Caco-2 (cell line): Measurements from ENCODE around the gene ASTE1. TPM values are rescaled to one million over a fixed set of nuclear protein-coding genes. Genes with fewer than 3 reads are reported as not detected.

Source experiments
- BruUV-seq: library from RNA; stranded (reverse); fragments of 400-500 nt; replicated peaks from 2 replicates; lab custom pipeline; 2021; lab: Mats Ljungman, UMichigan
- CTCF ChIA-PET: fragments of 300-600 bp; sonication (Branson Sonifier 250); formaldehyde crosslinking; loops from one replicate; lab custom pipeline; 2022; ENCODE audit warnings: antibody characterized with exemption; lab: Charles Lee
- POLR2A ChIA-PET: fragments of 300-600 bp; sonication (Branson Sonifier 250); formaldehyde crosslinking; loops from one replicate; lab custom pipeline; 2022; ENCODE audit warnings: antibody characterized with exemption; lab: Charles Lee
- DNase-seq, 2 experiments: peaks; one replicate each; pipeline versions ENCODE4 v3.0.0 to v3.0.0-alpha.2; 2020 to 2022
- H3K27me3 ChIP-seq: replicated peaks from 2 replicates; pipeline ENCODE4 v1.6.0; 2011; ENCODE audit warnings: low read length; ENCODE audit not compliant: control insufficient read depth, insufficient read depth
- H3K36me3 ChIP-seq: 2 replicates; pipeline ENCODE4 v1.5.1; 2011; ENCODE audit warnings: low read length; ENCODE audit not compliant: control insufficient read depth, insufficient read depth
- H3K4me1 ChIP-seq: fragments of 250-450 bp; sonication (Bioruptor Pico); 2 replicates; pipeline ENCODE4 v1.5.1; 2020; ENCODE audit warnings: mild to moderate bottlenecking
- H3K4me3 ChIP-seq: 2 replicates; pipeline ENCODE4 v1.5.1; 2011; ENCODE audit warnings: low read depth, mild to moderate bottlenecking, control low read depth, low read length
- H3K9me3 ChIP-seq: fragments of 250-450 bp; sonication (Bioruptor Pico); 2 replicates; pipeline ENCODE4 v1.5.1; 2020; ENCODE audit warnings: mild to moderate bottlenecking, moderate library complexity
- H3K27ac Mint-ChIP-seq: one replicate; pipeline ENCODE4 v1.8.0; 2022; ENCODE audit warnings: mixed read lengths; ENCODE audit not compliant: unreplicated experiment
- H3K27me3 Mint-ChIP-seq: one replicate; pipeline ENCODE4 v1.8.0; 2022; ENCODE audit warnings: mixed read lengths; ENCODE audit not compliant: insufficient read depth, unreplicated experiment
- H3K36me3 Mint-ChIP-seq: one replicate; pipeline ENCODE4 v1.8.0; 2022; ENCODE audit warnings: mild to moderate bottlenecking, mixed read lengths; ENCODE audit not compliant: insufficient read depth, unreplicated experiment
- H3K4me1 Mint-ChIP-seq: one replicate; pipeline ENCODE4 v1.8.0; 2022; ENCODE audit warnings: low read depth, mixed read lengths; ENCODE audit not compliant: unreplicated experiment
- H3K4me3 Mint-ChIP-seq: one replicate; pipeline ENCODE4 v1.8.0; 2022; ENCODE audit warnings: mild to moderate bottlenecking, moderate library complexity, mixed read lengths; ENCODE audit not compliant: unreplicated experiment
- H3K9me3 Mint-ChIP-seq: one replicate; pipeline ENCODE4 v1.8.0; 2022; ENCODE audit warnings: mixed read lengths; ENCODE audit not compliant: unreplicated experiment
- intact Hi-C: fragments of 100-400 bp; cut with micrococcal nuclease; formaldehyde crosslinking; loops from one replicate; pipeline ENCODE4 v1.10.0; 2022; ENCODE audit not compliant: unreplicated experiment
- total RNA-seq: library from RNA; stranded (reverse); gene quantifications from 2 replicates; pipeline ENCODE4 v1.2.3, GENCODE V29; 2022
- TF ChIP-seq, protein P1 (sequence below), 2 experiments: fragments of 200-600 bp in 1 of 2; IDR thresholded peaks; 1 replicate in 1 of 2; 2 replicates in 1 of 2; pipeline versions ENCODE4 v1.5.1 to v1.8.0; 2011 to 2022; ENCODE audit warnings: antibody characterized with exemption in 1 of 2, control low read depth in 1 of 2, inconsistent platforms in 1 of 2, low read depth in 1 of 2, low read length in 1 of 2, mild to moderate bottlenecking in 1 of 2, moderate library complexity in 1 of 2; ENCODE audit not compliant: insufficient read depth in 1 of 2, severe bottlenecking in 1 of 2, unreplicated experiment in 1 of 2

ASTE1 gene
- total RNA-seq, 1 experiment from 2014 or later: 11.0 TPM

DNA sequence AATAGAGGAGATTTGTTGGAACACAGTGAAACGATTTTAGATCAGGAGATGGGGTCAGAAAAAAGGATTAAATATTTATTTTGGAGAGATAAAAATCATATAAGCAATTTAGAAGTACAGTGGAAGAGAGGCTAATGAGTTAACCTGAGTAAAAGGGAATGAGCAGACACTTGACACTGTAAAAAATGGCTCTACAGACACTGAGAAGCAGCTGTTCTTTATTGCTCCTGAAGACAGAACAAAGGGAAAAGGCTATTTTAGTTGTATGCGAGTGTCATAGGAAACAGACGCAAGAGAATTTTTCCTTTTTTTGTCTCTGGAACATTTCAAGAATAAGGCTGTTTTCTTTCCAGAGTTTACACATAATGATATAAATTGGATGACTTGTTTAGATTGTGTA lies 34.3 kb downstream of the ASTE1 start:
- ChIA-PET CTCF (no interaction called here), POLR2A (no interaction called here)
- TF ChIP-seq, protein P1, sequence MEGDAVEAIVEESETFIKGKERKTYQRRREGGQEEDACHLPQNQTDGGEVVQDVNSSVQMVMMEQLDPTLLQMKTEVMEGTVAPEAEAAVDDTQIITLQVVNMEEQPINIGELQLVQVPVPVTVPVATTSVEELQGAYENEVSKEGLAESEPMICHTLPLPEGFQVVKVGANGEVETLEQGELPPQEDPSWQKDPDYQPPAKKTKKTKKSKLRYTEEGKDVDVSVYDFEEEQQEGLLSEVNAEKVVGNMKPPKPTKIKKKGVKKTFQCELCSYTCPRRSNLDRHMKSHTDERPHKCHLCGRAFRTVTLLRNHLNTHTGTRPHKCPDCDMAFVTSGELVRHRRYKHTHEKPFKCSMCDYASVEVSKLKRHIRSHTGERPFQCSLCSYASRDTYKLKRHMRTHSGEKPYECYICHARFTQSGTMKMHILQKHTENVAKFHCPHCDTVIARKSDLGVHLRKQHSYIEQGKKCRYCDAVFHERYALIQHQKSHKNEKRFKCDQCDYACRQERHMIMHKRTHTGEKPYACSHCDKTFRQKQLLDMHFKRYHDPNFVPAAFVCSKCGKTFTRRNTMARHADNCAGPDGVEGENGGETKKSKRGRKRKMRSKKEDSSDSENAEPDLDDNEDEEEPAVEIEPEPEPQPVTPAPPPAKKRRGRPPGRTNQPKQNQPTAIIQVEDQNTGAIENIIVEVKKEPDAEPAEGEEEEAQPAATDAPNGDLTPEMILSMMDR (IDR thresholded peaks at IDR 0.05; ENCODE audit: insufficient read depth in 1 of 2, low read depth in 1 of 2, low read length in 1 of 2, severe bottlenecking in 1 of 2, unreplicated experiment in 1 of 2): no peak
- H3K4me3 Mint-ChIP-seq: no peak overlapping the region
- H3K4me1 ChIP-seq: no peaks in the 10 kb centered on the region
- H3K27ac Mint-ChIP-seq: no peak overlapping the region
- H3K27me3 ChIP-seq: no peaks in the 10 kb centered on the region
- H3K9me3 Mint-ChIP-seq: no peaks in the 10 kb centered on the region
- no peak for DNase-seq
- BruUV-seq: no TSS peak
- H3K36me3 ChIP-seq: 0 out of 2 replicates have a peak, but pooled peaks cover 1% of the 10 kb centered on the region
- no peaks in the 10 kb centered on the region for H3K4me1 Mint-ChIP-seq
- H3K9me3 ChIP-seq: no peaks in the 10 kb centered on the region; the same call in 1 of the 2 replicates
- H3K27me3 Mint-ChIP-seq: no peaks in the 10 kb centered on the region
- H3K4me3 ChIP-seq: no peak overlapping the region
- H3K36me3 Mint-ChIP-seq: peaks cover 18% of the 10 kb centered on the region
- intact Hi-C loops: no loop called here

DNA sequence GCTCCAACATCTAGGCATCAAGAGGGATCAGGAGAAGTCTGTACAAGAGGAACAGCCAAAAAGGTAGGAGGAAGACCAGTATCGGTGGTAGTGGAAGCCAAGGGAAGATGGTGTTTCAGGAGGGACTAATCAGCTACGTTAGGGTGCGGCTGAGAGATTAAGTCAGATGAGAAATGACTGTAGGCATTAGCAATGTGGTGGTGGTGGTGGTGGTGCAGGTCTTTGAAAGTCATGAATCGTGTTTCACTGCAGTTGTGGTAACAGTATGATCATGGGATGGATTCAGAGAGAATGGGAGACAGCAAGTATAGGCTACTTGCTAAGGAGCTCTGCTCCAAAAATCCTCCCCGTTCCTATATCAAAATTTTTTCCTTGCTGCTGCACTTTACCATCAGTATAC lies 35.5 kb downstream of the ASTE1 start:
- Histone ChIP-seq H3K27me3 (no peaks in the 10 kb centered on the region), H3K4me1 (no peaks in the 10 kb centered on the region), H3K4me3 (no peak overlapping the region), H3K9me3 (no peaks in the 10 kb centered on the region; the same call in 1 of the 2 replicates), H3K36me3 (peaks cover 1% of the 10 kb centered on the region; the same call in 1 of the 2 replicates)
- Mint-ChIP-seq H3K9me3 (no peaks in the 10 kb centered on the region), H3K4me3 (no peak overlapping the region), H3K36me3 (peaks cover 18% of the 10 kb centered on the region), H3K27me3 (no peaks in the 10 kb centered on the region), H3K4me1 (no peaks in the 10 kb centered on the region), H3K27ac (no peak overlapping the region)
- POLR2A ChIA-PET: no interaction called here
- intact Hi-C loops: no loop called here
- TF ChIP-seq, protein P1 (IDR thresholded peaks at IDR 0.05; ENCODE audit: insufficient read depth in 1 of 2, low read depth in 1 of 2, low read length in 1 of 2, severe bottlenecking in 1 of 2, unreplicated experiment in 1 of 2): no peak
- CTCF ChIA-PET: no interaction called here
- BruUV-seq: no TSS peak
- DNase-seq: no peak

DNA sequence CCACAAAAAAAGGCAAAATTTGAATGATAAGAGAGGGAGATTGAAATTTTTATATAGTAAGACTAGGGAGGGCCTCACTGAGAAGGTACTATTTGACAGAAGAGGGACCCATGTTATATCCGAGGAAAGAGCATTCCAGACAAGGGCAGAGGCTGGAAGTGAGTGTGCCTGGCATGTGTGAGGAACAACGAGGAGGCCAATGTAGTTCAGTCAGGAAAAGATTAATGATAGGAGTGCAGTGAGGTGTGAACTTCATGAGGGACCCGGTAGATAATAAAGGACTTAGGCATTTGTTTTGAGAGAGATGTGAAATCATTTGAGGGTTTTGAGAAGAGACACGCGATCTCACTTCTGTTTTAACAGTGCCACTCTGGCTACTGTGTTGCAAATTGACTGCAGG lies 36.3 kb downstream of the ASTE1 start:
- Mint-ChIP-seq H3K27me3 (no peaks in the 10 kb centered on the region), H3K4me3 (no peak overlapping the region), H3K9me3 (no peaks in the 10 kb centered on the region), H3K4me1 (no peaks in the 10 kb centered on the region), H3K36me3 (peaks cover 23% of the 10 kb centered on the region), H3K27ac (no peak overlapping the region)
- H3K4me3 ChIP-seq: no peak overlapping the region
- TF ChIP-seq, protein P1 (IDR thresholded peaks at IDR 0.05; ENCODE audit: insufficient read depth in 1 of 2, low read depth in 1 of 2, low read length in 1 of 2, severe bottlenecking in 1 of 2, unreplicated experiment in 1 of 2): no peak
- intact Hi-C loops: no loop called here
- no TSS peak for BruUV-seq
- H3K36me3 ChIP-seq: peaks cover 1% of the 10 kb centered on the region; the same call in 1 of the 2 replicates
- ChIA-PET CTCF (no interaction called here), POLR2A (no interaction called here)
- no peak for DNase-seq
- no peaks in the 10 kb centered on the region; the same call in 1 of the 2 replicates for H3K9me3 ChIP-seq
- H3K4me1 ChIP-seq: no peaks in the 10 kb centered on the region
- H3K27me3 ChIP-seq: no peaks in the 10 kb centered on the region
